ENCODE results near the gene CFAP46. TPM values are rescaled to one million over a fixed set of nuclear protein-coding genes. Genes with fewer than 3 reads are reported as not detected.
"Not testable (repeated sequence)": the region's sequence is repeated elsewhere in the genome, so short reads cannot be mapped to it uniquely, and the experiment has no call there.

CFAP46 gene
- total RNA-seq, 3 donors from 2014 or later = 0.78 to 1.0 TPM; not detected in 1

GRCh38 chr10:132899054-132899750 is 43.2 kb downstream of the CFAP46 start:
- ATAC-seq = no peak
- Histone ChIP-seq H3K9me3 (no peaks in the 10 kb centered on the region), H3K4me3 (no peak overlapping the region), H3K36me3 (ENCODE audit: low read depth) (no peaks in the 10 kb centered on the region), H3K4me1 (ENCODE audit: low read depth) (no peaks in the 10 kb centered on the region)
- intact Hi-C loops (cut with DNase I, micrococcal nuclease) = no loop called here
- no peak for TF ChIP-seq CTCF (IDR thresholded peaks at IDR 0.05)
- peak in 2 of 3 donors; percentile 15 to 29 for DNase-seq

- ATAC-seq (no peak), DNase-seq (peak in 2 of 3 donors; percentile 7 to 39)
- TF ChIP-seq CTCF (IDR thresholded peaks at IDR 0.05) = no peak
- H3K4me1 ChIP-seq (ENCODE audit: low read depth) = no peaks in the 10 kb centered on the region
- no peaks in the 10 kb centered on the region for H3K36me3 ChIP-seq (ENCODE audit: low read depth)
- H3K4me3 ChIP-seq = no peak overlapping the region
- intact Hi-C loops (cut with DNase I, micrococcal nuclease) = no loop called here
- no peaks in the 10 kb centered on the region for H3K9me3 ChIP-seq
Measured at GRCh38 chr10:132898391-132899053, 43.8 kb downstream of the CFAP46 start.

GRCh38 chr10:132897516-132898381 is 44.6 kb downstream of the CFAP46 start:
- H3K4me1 ChIP-seq (ENCODE audit: low read depth) = no peaks in the 10 kb centered on the region
- H3K9me3 ChIP-seq = no peaks in the 10 kb centered on the region
- ATAC-seq (no peak), DNase-seq (peak in 2 of 3 donors; percentile 5 to 27)
- no peak overlapping the region for H3K4me3 ChIP-seq
- intact Hi-C loops (cut with DNase I, micrococcal nuclease) = no loop called here
- no peak for TF ChIP-seq CTCF (IDR thresholded peaks at IDR 0.05)
- no peaks in the 10 kb centered on the region for H3K36me3 ChIP-seq (ENCODE audit: low read depth)

- peak in 1 of 3 donors; percentile 3 for DNase-seq
- H3K9me3 ChIP-seq; H3K4me1 ChIP-seq (ENCODE audit: low read depth); H3K36me3 ChIP-seq (ENCODE audit: low read depth); ATAC-seq; H3K4me3 ChIP-seq; intact Hi-C loops (cut with DNase I, micrococcal nuclease): not testable (repeated sequence)
Measured at GRCh38 chr10:132893786-132894185, 48.6 kb downstream of the CFAP46 start.

- intact Hi-C loops (cut with DNase I, micrococcal nuclease) = no loop called here
- Histone ChIP-seq H3K36me3 (ENCODE audit: low read depth) (no peaks in the 10 kb centered on the region), H3K4me3 (no peak overlapping the region), H3K4me1 (ENCODE audit: low read depth) (no peaks in the 10 kb centered on the region), H3K9me3 (no peaks in the 10 kb centered on the region)
- TF ChIP-seq CTCF (IDR thresholded peaks at IDR 0.05) = no peak
- DNase-seq = peak in 1 of 3 donors; percentile 12
- no peak for ATAC-seq
Measured at GRCh38 chr10:132893090-132893489, 49.3 kb downstream of the CFAP46 start.

All from mucosa of descending colon (tissue), 3 donors.